DMS153 treated with DMSO at 0.1 percent for 48 hours (cell line): ENCODE results near the gene PPP1R2B.
A peak's percentile ranks its signal among the peaks of the same experiment; 100 is the strongest.

Experiments used
- DNase-seq: peaks from one replicate; lab custom pipeline; 2025; ENCODE audit not compliant: unreplicated experiment; lab: John Stamatoyannopoulos, UW

PPP1R2B gene

DNA sequence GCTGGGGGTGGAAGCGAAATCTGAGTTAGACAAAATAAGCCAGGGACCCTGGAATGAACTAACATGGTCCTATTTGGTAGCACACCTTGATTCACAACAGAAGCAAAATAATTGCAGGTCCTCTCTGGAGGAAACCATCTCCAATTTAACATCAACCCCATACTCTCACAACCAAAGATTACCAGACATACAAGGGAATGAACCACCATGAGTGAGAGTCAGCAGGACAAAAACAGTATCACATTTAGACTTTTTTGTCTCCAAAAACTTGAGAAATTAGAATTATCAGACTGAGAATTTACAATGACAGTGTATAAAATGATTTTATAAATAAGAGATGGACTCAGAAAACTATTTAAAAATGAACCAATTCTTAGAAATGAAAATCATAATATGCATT is 21.1 kb downstream of the PPP1R2B start:
- DNase-seq: no peak

DNA sequence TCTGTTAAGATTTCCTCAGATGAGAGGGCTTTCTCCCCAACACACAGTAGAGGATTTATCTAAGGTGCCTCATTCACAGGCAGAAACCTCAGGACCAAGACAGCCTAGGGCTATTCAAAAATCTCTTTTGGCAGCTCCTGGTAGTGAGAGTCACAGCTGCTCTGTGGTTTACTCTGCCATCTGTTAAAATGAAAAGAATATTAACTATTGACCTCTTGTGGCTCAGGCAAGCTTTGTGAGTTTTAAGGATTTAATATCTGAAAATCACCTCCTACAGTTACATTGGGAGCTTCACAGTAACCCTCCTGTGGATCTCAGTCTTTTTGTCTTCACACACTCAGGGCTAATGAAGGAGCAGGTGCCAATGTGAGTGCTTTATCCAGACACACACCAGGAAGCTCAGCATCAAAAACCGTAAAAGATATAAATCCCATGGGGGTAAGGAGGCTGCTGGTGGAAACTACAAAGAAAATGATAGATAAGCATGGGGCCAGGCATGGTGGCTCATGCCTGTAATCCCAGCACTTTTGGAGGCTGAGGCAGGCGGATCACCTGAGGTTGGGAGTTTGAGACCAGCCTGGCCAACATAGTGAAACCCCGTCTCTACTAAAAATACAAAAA is 29.7 kb downstream of the PPP1R2B start:
- peak; percentile 54 for DNase-seq

DNA sequence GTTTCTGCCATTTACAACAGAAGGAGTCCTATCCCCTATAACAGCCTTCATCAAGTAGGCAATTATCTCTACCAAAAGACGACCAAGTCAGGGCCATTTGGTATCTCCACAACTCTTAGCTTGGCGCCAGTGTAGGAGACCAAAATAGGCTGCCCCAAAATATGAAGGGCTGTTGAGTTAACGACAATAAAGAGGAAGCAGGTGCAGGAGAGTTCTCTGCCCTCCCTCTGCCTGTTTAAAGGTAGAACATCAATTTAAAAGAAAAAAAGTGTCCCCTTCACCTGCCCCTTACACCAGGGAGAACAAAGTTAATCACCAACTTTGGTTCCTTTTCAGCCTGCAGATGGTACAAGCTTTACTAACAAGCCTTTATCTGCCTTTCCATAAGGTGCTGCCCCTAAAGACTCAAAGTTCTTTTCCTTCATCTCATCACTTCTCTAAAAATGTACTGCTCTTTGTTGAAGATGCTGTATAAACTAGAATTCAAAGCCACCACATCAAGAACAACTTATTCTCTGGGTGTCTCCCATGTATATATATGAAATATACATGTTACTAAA is 33.3 kb downstream of the PPP1R2B start:
- DNase-seq: no peak

DNA sequence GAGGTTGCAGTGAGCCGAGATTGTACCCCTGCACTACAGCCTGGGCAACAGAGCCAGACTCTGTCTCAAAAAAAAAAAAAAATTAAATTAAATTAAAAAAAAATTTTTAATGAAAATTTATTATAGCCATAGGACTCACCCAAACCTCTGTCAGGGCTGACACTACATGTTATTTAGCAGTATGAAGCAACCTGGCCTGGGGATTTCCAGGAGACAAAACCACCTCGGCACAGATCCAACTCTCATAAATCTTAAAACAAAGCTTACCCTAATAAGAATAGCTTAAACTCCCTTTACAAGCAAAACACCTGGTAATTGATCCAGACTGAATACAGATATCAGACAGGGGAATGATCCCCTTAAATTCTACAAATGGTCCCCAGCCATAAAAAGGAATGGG is 38.4 kb downstream of the PPP1R2B start:
- peak; percentile 36 for DNase-seq

DNA sequence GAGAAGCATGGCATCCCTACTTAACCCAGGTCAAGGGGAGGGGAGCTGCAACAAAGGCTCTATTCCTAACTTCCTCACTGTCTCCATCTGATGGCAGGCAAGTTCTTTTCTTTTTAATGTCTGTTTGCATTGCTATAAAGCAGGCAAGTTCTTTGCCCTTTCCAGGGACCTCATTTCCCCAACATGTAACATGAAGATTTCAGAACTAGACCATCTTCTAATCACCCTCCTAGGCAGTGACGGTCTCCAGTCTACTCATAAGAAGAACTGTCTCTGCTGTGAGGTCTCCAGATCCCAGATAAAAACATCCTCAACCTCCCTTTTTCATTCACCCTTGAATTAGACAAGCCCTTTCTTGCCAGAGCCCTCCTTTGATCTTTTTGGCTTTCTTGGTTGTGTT is 42.1 kb downstream of the PPP1R2B start:
- no peak for DNase-seq

GRCh38 chr5:156892864-156893263 is 42.8 kb downstream of the PPP1R2B start:
- no peak for DNase-seq

DNA sequence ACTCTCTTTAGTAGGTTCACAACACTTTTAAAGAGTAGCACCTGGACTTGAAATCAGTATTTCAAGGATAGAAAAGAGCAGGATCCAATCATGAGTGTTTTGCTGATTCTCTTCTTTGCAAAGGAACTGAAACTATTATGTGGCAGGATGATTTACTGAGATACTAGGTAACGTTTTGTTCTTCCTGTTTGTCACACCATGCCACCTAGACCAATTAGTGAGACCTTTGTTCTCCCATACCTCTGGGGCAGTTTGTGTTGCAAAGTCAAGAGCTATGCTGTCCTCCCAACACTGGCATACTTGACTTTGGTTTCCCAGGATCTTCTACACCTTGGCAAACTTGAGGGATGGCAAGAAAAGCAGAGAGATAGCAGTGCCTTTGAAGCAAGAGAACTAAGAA is 43.4 kb downstream of the PPP1R2B start:
- no peak for DNase-seq

DNA sequence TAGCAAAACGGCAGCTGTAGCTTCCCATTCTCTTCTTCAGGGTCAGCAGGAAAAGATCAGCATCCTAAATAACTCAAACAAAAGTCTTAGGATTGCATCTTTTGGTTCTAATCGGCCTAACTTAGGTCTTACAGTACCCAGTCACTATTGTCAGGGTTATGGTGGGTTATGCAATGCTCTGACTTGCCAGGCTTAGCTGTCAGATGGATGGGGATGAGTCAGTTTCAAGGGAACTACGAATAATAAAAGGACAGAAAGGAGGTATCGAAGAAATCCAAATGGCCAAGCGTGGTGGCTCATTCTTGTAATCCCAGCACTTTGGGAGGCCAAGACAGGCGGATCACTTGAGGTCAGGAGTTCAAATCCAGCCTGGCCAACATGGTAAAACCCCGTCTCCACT is 46.5 kb downstream of the PPP1R2B start:
- DNase-seq: no peak
